C1 segment of cervical spinal cord (tissue), 14 donors: Measurements from ENCODE around the gene DCST2.

Experiments
- DNase-seq, 14 donors: peaks; one replicate each; lab custom pipeline; 2025; lab: John Stamatoyannopoulos, UW

Gene DCST2

GRCh38 chr1:155011437-155012025 is 22.1 kb downstream of the DCST2 start:
- DNase-seq: no peak

GRCh38 chr1:155011004-155011416 is 22.6 kb downstream of the DCST2 start:
- no peak for DNase-seq

- DNase-seq: peak in 2 of 14 donors; percentile 16 to 31
Measured at GRCh38 chr1:155010211-155010918, 23.2 kb downstream of the DCST2 start.

GRCh38 chr1:155009742-155010141 is 23.8 kb downstream of the DCST2 start:
- no peak for DNase-seq

- peak in 2 of 14 donors; percentile 16 to 34 for DNase-seq
Measured at GRCh38 chr1:155009221-155009711, 24.3 kb downstream of the DCST2 start.

- peak in 8 of 14 donors; percentile 22 to 67 (median 50) for DNase-seq
Measured at GRCh38 chr1:155008015-155008941, 25.3 kb downstream of the DCST2 start.

GRCh38 chr1:155007251-155007828 is 26.2 kb downstream of the DCST2 start:
- peak in 9 of 14 donors; percentile 25 to 77 (median 52) for DNase-seq

- DNase-seq: peak in 7 of 14 donors; percentile 31 to 71 (median 52)
Measured at GRCh38 chr1:155006601-155007101, 26.9 kb downstream of the DCST2 start.

GRCh38 chr1:155005076-155006011 is 28.2 kb downstream of the DCST2 start:
- peak in 11 of 14 donors; percentile 53 to 83 (median 71) for DNase-seq

GRCh38 chr1:155004352-155005075 is 29.1 kb downstream of the DCST2 start:
- DNase-seq: peak in 7 of 14 donors; percentile 48 to 81 (median 65)

GRCh38 chr1:155003766-155004351 is 29.7 kb downstream of the DCST2 start:
- DNase-seq: peak in 12 of 14 donors; percentile 51 to 89 (median 61)

- DNase-seq: peak in 7 of 14 donors; percentile 41 to 79 (median 64)
Measured at GRCh38 chr1:155003227-155003765, 30.3 kb downstream of the DCST2 start.

- peak in 7 of 14 donors; percentile 50 to 91 (median 66) for DNase-seq
Measured at GRCh38 chr1:155002464-155003226, 30.9 kb downstream of the DCST2 start, which contains the start of gene ZBTB7B. Gene ZBTB7B (plus strand): TSS chr1:155002802. CDS start chr1:155014661, 11,859 bp downstream.

GRCh38 chr1:155001675-155002463 is 31.7 kb downstream of the DCST2 start:
- DNase-seq: peak; percentile 95 to 100 (median 98)

- DNase-seq: no peak
Measured at GRCh38 chr1:155001425-155001674, 32.2 kb downstream of the DCST2 start.

- DNase-seq: peak; percentile 81 to 96 (median 92)
Measured at GRCh38 chr1:155000726-155001424, 32.7 kb downstream of the DCST2 start.

GRCh38 chr1:155000411-155000725 is 33.2 kb downstream of the DCST2 start:
- peak in 3 of 14 donors; percentile 47 to 80 (median 78) for DNase-seq
